ENCODE data around the gene CPT2. TPM values are rescaled to one million over a fixed set of nuclear protein-coding genes. Genes with fewer than 3 reads are reported as not detected.

Gene CPT2
- total and polyA plus RNA-seq, 2 of the 13 experiments (the other 11 are each of a cell fraction or from before 2014, with no cell fraction given) = 12.6 to 14.6 TPM

DNA sequence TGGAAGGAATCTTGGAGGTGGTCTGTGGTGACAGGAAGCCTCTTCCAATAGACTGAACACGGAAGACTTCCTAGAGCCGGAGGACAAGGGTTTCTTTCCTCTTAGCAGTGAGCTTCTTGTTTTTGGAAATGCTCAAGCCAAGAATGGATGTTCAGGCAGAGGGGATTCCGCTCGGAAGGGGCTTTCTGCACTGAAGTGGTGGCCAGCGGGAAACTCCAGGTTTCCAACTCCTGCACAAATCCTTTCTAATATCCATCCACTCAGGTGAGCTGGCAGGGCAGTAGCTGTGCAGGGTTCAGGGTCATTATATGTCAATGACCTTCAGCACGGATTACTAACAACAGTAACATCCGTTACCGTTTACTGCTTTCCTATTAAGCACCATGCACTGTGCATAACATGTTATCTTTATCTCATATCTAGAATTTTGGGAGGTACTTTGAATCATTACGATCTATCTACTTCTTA is 573 bp upstream of the CPT2 start (continued):
- TF ChIP-seq, protein P1, sequence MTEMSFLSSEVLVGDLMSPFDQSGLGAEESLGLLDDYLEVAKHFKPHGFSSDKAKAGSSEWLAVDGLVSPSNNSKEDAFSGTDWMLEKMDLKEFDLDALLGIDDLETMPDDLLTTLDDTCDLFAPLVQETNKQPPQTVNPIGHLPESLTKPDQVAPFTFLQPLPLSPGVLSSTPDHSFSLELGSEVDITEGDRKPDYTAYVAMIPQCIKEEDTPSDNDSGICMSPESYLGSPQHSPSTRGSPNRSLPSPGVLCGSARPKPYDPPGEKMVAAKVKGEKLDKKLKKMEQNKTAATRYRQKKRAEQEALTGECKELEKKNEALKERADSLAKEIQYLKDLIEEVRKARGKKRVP (CRISPR knock-in tag; IDR thresholded peaks at IDR 0.05) = 0 out of 4 replicates have a peak, but pooled peaks of 1 of the 2 experiments have one; percentile 20
- no peak for TF ChIP-seq LCORL (IDR thresholded peaks at IDR 0.05)
- peak; percentile 81 for TF ChIP-seq LCORL (CRISPR knock-in tag; IDR thresholded peaks at IDR 0.05)
- TF ChIP-seq GZF1 (CRISPR knock-in tag; IDR thresholded peaks at IDR 0.05) = 0 out of 2 replicates have a peak, but pooled peaks have one; percentile 43
- TF ChIP-seq PHF5A (CRISPR knock-in tag; IDR thresholded peaks at IDR 0.05; ENCODE audit: low read depth, unreplicated experiment) = no peak
- TF ChIP-seq NR3C1 (CRISPR knock-in tag; IDR thresholded peaks at IDR 0.05) = no peak
- TF ChIP-seq FOXP1 (IDR thresholded peaks at IDR 0.05) = no peak
- peak; percentile 55 for TF ChIP-seq FOXP1 (CRISPR knock-in tag; IDR thresholded peaks at IDR 0.05)
- no peak for TF ChIP-seq ZNF672 (CRISPR knock-in tag; IDR thresholded peaks at IDR 0.05)
- no peak for TF ChIP-seq ZNF441 (CRISPR knock-in tag; IDR thresholded peaks at IDR 0.05; ENCODE audit: borderline replicate concordance)
- TF ChIP-seq SIX1 (CRISPR knock-in tag; IDR thresholded peaks at IDR 0.05; ENCODE audit: borderline replicate concordance) = peak; percentile 3; the same call in 1 of the 2 replicates
- TF ChIP-seq ZNF282 (IDR thresholded peaks at IDR 0.05; ENCODE audit: partially characterized antibody) = no peak
- TF ChIP-seq RXRB (CRISPR knock-in tag; IDR thresholded peaks at IDR 0.05; ENCODE audit: borderline replicate concordance) = peak; percentile 95
- TF ChIP-seq JUN (CRISPR knock-in tag; IDR thresholded peaks at IDR 0.05) = peak; percentile 26; the same call in 1 of the 2 replicates
- TF ChIP-seq, protein P2, sequence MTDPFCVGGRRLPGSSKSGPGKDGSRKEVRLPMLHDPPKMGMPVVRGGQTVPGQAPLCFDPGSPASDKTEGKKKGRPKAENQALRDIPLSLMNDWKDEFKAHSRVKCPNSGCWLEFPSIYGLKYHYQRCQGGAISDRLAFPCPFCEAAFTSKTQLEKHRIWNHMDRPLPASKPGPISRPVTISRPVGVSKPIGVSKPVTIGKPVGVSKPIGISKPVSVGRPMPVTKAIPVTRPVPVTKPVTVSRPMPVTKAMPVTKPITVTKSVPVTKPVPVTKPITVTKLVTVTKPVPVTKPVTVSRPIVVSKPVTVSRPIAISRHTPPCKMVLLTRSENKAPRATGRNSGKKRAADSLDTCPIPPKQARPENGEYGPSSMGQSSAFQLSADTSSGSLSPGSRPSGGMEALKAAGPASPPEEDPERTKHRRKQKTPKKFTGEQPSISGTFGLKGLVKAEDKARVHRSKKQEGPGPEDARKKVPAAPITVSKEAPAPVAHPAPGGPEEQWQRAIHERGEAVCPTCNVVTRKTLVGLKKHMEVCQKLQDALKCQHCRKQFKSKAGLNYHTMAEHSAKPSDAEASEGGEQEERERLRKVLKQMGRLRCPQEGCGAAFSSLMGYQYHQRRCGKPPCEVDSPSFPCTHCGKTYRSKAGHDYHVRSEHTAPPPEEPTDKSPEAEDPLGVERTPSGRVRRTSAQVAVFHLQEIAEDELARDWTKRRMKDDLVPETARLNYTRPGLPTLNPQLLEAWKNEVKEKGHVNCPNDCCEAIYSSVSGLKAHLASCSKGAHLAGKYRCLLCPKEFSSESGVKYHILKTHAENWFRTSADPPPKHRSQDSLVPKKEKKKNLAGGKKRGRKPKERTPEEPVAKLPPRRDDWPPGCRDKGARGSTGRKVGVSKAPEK (CRISPR knock-in tag; IDR thresholded peaks at IDR 0.05; ENCODE audit: borderline replicate concordance) = no peak
- TF ChIP-seq HNF4G (IDR thresholded peaks at IDR 0.05; ENCODE audit: borderline replicate concordance, low read depth, low read length) = no peak
- TF ChIP-seq HNF4G (CRISPR knock-in tag; IDR thresholded peaks at IDR 0.05; ENCODE audit: borderline replicate concordance, low read depth) = 0 out of 2 replicates have a peak, but pooled peaks have one; percentile 17
- TF ChIP-seq ZNF619 (CRISPR knock-in tag; IDR thresholded peaks at IDR 0.05) = no peak
- TF ChIP-seq ZNF292 (CRISPR knock-in tag; IDR thresholded peaks at IDR 0.05; ENCODE audit: borderline replicate concordance, low read depth) = peak; percentile 76; the same call in 1 of the 2 replicates
- TF ChIP-seq ZNF598 (CRISPR knock-in tag; IDR thresholded peaks at IDR 0.05; ENCODE audit: borderline replicate concordance) = no peak
- 0 out of 2 replicates have a peak, but pooled peaks have one; percentile 66 for TF ChIP-seq GFI1 (CRISPR knock-in tag; IDR thresholded peaks at IDR 0.05; ENCODE audit: borderline replicate concordance)
- TF ChIP-seq MBD4 (IDR thresholded peaks at IDR 0.05; ENCODE audit: borderline replicate concordance, low read length) = 0 out of 2 replicates have a peak, but pooled peaks have one; percentile 0
- 0 out of 2 replicates have a peak, but pooled peaks have one; percentile 15 for TF ChIP-seq ZBTB3 (CRISPR knock-in tag; IDR thresholded peaks at IDR 0.05; ENCODE audit: borderline replicate concordance, low read depth)
- TF ChIP-seq, protein P3, sequence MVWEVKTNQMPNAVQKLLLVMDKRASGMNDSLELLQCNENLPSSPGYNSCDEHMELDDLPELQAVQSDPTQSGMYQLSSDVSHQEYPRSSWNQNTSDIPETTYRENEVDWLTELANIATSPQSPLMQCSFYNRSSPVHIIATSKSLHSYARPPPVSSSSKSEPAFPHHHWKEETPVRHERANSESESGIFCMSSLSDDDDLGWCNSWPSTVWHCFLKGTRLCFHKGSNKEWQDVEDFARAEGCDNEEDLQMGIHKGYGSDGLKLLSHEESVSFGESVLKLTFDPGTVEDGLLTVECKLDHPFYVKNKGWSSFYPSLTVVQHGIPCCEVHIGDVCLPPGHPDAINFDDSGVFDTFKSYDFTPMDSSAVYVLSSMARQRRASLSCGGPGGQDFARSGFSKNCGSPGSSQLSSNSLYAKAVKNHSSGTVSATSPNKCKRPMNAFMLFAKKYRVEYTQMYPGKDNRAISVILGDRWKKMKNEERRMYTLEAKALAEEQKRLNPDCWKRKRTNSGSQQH (CRISPR knock-in tag; IDR thresholded peaks at IDR 0.05; ENCODE audit: low read depth) = 0 out of 2 replicates have a peak, but pooled peaks have one; percentile 15
- peak; percentile 65 for TF ChIP-seq SSRP1 (CRISPR knock-in tag; IDR thresholded peaks at IDR 0.05)
